Karpas-422 (cell line): Measurements from ENCODE around the gene PPP1R3F. TPM values are rescaled to one million over a fixed set of nuclear protein-coding genes. Genes with fewer than 3 reads are reported as not detected.

Source experiments
- DNase-seq: peaks from one replicate; pipeline ENCODE4 v3.0.0-alpha.2; 2015
- H2AFZ ChIP-seq: fragments of 200-600 bp; sonication (generic); 2 replicates; pipeline ENCODE4 v1.6.1; 2014; ENCODE audit warnings: antibody characterized with exemption, low read length, mixed read lengths
- H3K27ac ChIP-seq: fragments of 200-600 bp; sonication (generic); 2 replicates; pipeline ENCODE4 v1.5.1; 2014; ENCODE audit warnings: mild to moderate bottlenecking, low read length, moderate library complexity
- H3K27me3 ChIP-seq: fragments of 200-600 bp; sonication (generic); 2 replicates; pipeline ENCODE4 v1.6.1; 2014; ENCODE audit warnings: low read length, mixed read lengths
- H3K36me3 ChIP-seq: fragments of 200-600 bp; sonication (generic); 2 replicates; pipeline ENCODE4 v1.6.1; 2014; ENCODE audit warnings: low read length, mixed read lengths; ENCODE audit not compliant: insufficient read depth
- H3K4me1 ChIP-seq: fragments of 200-600 bp; sonication (generic); 2 replicates; pipeline ENCODE4 v1.6.1; 2014; ENCODE audit warnings: mild to moderate bottlenecking, low read length, mixed read lengths
- H3K4me2 ChIP-seq: fragments of 200-600 bp; sonication (generic); 2 replicates; pipeline ENCODE4 v1.6.1; 2014; ENCODE audit warnings: low read length, low read depth, mild to moderate bottlenecking; ENCODE audit not compliant: poor library complexity, severe bottlenecking
- H3K4me3 ChIP-seq: fragments of 200-600 bp; sonication (generic); 2 replicates; pipeline ENCODE4 v1.5.1; 2014; ENCODE audit warnings: mild to moderate bottlenecking, antibody characterized with exemption, low read length, mixed read lengths
- H3K79me2 ChIP-seq: fragments of 200-600 bp; sonication (generic); 2 replicates; pipeline ENCODE4 v1.6.1; 2014; ENCODE audit warnings: mild to moderate bottlenecking, low read length, mixed read lengths
- H3K9ac ChIP-seq: fragments of 200-600 bp; sonication (generic); 2 replicates; pipeline ENCODE4 v1.6.0; 2014; ENCODE audit warnings: low read length
- H3K9me2 ChIP-seq: fragments of 200-600 bp; sonication (generic), shearing (Covaris generic); replicated peaks from 2 replicates; pipeline ENCODE4 v1.6.0; 2014; ENCODE audit warnings: mild to moderate bottlenecking, low read length, moderate library complexity; ENCODE audit not compliant: insufficient read depth
- H3K9me3 ChIP-seq: fragments of 300-700, 200-600 bp; sonication (generic); 2 replicates; pipeline ENCODE4 v1.6.1; 2014; ENCODE audit warnings: low read length, mixed read lengths
- H4K20me1 ChIP-seq: fragments of 200-600 bp; sonication (generic); 2 replicates; pipeline ENCODE4 v1.6.1; 2014; ENCODE audit warnings: mild to moderate bottlenecking, antibody characterized with exemption, low read length, low read depth; ENCODE audit not compliant: insufficient read depth
- total RNA-seq: library from RNA; depleted of rRNA; stranded (reverse); fragments of >200 nt; shearing (Covaris generic); gene quantifications from 2 replicates; pipeline ENCODE4 v1.2.3, GENCODE V29; 2014; ENCODE audit warnings: low replicate concordance

Gene PPP1R3F
- total RNA-seq, 1 experiment from 2014 or later = 0.19 TPM

DNA sequence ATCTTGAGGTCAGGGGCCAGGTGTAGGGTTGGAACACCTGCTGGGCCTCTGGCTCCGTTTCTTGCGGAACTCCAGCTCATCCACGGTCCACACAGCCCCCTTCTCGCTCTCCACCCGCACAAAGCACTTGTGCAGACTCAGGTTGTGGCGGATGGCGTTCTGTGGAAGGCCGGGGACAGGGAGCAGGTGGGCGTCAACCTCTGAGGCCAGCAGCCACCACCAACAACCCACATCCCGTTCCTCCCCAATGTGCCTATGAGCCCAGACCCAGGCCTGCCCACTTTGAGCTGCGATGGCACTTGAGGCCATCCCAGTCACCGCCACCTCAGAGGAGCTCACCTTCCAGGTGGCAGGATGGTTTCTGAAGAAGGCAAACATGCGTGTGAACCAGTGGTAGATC is 18.3 kb upstream of the PPP1R3F start:
- no peak for DNase-seq
- Histone ChIP-seq H3K27ac (no peak overlapping the region), H3K9ac (no peak overlapping the region), H2AFZ (no peak overlapping the region), H3K4me3 (no peak overlapping the region), H3K79me2 (no peaks in the 10 kb centered on the region), H3K36me3 (no peaks in the 10 kb centered on the region), H3K9me2 (no peaks in the 10 kb centered on the region), H3K4me2 (no peak overlapping the region), H4K20me1 (no peaks in the 10 kb centered on the region), H3K27me3 (no peaks in the 10 kb centered on the region), H3K4me1 (no peaks in the 10 kb centered on the region), H3K9me3 (no peaks in the 10 kb centered on the region)

DNA sequence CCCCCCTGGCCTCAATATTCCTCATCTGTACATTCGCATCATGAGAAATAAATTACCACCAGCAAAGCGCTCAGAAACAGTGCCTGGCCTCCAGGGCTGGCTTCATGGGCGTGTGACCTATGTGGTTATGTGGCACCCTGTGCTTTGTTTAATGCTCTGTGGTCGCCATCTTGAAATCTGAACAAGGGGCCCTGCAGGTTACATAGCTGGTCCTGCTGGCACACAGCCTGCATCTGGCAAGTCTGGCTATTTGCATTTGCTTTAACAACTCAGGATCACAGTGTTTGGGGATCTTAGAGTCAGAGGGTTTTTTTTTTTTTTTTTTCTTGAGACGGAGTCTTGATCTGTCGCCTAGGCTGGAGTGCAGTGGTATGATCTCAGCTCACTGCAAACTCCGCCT is 15.0 kb upstream of the PPP1R3F start:
- Histone ChIP-seq H3K4me1 (no peaks in the 10 kb centered on the region), H3K9me3 (no peaks in the 10 kb centered on the region), H3K27me3 (no peaks in the 10 kb centered on the region), H3K4me3 (no peak overlapping the region), H3K36me3 (no peaks in the 10 kb centered on the region), H4K20me1 (no peaks in the 10 kb centered on the region), H3K9ac (no peak overlapping the region), H3K27ac (no peak overlapping the region), H3K4me2 (no peak overlapping the region), H3K9me2 (no peaks in the 10 kb centered on the region), H2AFZ (no peak overlapping the region), H3K79me2 (no peaks in the 10 kb centered on the region)
- no peak for DNase-seq

DNA sequence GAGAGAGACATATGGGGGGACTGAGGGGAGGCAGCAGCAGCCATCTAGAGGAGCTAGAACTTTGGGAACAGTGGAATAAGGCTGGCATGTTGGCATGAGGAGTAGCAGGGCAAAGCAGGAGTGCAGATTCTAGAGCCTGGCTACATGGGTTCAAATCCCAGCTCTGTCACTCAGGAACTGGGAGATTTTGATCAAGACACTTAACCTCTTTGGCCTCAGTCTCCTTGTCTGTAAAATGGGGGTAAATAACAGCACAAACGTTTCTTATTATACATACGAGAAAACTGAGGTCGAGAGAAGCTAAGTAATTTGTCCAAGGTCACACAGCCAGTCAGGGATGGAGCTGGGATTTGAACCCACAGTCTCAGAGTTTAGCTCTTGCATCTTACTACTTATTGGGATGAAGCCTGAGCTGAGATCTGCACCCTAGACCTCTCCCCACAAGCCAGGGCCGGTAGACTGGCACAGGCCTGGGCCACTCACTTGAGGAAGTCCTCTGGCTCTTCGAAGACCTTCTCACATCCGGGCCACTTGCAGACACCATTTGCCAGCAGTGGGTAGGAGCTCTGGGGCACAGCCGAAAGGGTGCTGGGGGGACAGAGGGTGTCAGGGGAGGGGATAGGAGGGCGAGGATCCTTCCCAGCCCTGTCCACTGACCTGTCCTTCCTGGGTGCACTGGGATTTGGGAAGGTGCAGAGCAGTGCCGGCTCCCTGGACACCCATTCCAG is 13.2 kb upstream of the PPP1R3F start:
- H3K36me3 ChIP-seq = no peaks in the 10 kb centered on the region
- H3K4me1 ChIP-seq = no peaks in the 10 kb centered on the region
- no peak overlapping the region for H3K27ac ChIP-seq
- no peak overlapping the region for H2AFZ ChIP-seq
- H3K27me3 ChIP-seq = no peaks in the 10 kb centered on the region
- no peaks in the 10 kb centered on the region for H3K79me2 ChIP-seq
- H3K9me2 ChIP-seq = no peaks in the 10 kb centered on the region
- H4K20me1 ChIP-seq = no peaks in the 10 kb centered on the region
- no peak overlapping the region for H3K4me3 ChIP-seq
- no peak overlapping the region for H3K9ac ChIP-seq
- no peaks in the 10 kb centered on the region for H3K9me3 ChIP-seq
- H3K4me2 ChIP-seq = no peak overlapping the region
- DNase-seq = no peak

DNA sequence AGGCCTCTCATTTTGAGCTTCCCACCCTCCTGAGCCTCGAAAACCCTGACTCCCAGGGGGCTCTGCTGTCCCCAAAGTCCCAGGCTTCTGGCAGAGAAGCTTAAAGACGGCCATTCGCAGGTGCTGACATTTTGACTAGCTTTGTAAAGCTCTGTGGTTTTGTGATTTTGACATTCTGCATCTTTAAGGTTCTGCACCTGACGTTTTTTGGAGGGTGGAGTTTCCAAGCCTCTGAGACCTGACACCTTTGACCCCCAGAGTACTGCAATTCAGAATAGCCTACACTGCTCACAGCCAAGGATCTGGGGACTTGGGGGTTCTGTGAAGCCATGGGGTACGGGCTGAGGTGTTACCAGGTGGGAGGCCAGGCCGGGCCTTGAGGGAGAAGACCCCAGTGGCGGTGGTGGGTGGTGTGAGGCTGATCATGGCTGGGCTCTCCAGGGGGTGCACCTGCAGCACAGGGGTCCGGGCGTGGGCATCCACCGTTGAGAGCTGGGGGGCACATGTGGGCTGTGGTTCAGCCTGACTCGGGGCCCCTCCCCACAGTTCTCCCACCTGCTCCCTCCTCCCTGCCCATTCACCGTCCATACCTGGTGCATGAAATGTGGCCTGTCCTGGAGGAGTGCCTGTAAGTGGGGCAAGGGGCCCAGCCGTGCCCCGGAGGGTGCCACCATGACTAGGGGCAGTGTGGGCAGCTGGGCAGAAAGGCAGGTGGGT is 12.4 kb upstream of the PPP1R3F start:
- no peaks in the 10 kb centered on the region for H3K27me3 ChIP-seq
- H3K4me1 ChIP-seq = no peaks in the 10 kb centered on the region
- H3K79me2 ChIP-seq = no peaks in the 10 kb centered on the region
- DNase-seq = no peak
- H3K4me2 ChIP-seq = no peak overlapping the region
- H2AFZ ChIP-seq = no peak overlapping the region
- H3K9ac ChIP-seq = no peak overlapping the region
- H3K36me3 ChIP-seq = no peaks in the 10 kb centered on the region
- no peaks in the 10 kb centered on the region for H4K20me1 ChIP-seq
- H3K9me2 ChIP-seq = no peaks in the 10 kb centered on the region
- H3K27ac ChIP-seq = no peak overlapping the region
- H3K9me3 ChIP-seq = no peaks in the 10 kb centered on the region
- no peak overlapping the region for H3K4me3 ChIP-seq

DNA sequence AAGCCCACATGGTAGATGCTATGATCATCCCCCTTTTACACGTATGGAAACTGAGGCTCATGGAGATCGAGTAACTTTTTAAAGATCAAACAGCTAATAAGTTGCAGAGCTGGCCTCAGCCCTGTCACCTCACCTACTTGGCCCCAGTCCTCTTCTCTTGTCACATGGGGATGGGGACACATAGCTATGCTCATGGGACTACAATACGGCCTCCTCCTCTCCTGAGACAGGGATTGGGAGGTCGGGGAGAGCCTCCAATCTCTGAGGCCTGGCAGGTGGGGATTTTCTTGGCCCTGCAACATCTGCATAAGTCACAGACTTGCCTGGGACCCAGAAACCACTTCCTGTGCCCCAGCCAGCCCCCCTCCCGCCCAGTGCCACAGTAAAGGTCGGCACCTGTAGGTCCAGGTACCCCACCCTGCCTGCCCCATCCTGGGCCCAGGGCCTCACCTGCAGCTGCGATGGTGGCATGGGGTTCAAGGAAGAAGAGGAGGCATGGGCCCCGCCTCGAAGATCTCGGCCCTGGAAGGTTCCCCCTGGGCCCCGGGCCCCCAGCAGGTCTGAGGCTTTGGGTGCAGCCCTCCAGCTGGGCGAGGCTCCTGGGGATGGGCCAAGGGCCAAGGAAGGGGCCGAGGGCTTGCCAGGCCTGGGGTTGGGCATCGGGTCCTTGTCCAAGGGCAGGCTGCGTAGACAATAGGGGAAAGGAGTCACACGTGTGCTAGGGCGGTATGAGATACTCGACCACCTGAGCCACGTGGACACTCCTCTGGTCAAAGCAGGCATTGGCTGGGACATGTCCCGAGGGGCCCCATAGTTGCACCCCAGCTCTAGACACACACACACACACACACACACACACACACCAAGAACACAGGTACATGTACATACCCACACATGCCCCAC is 11.5 kb upstream of the PPP1R3F start:
- Histone ChIP-seq H3K4me1 (no peaks in the 10 kb centered on the region), H3K9ac (no peak overlapping the region), H3K27ac (no peak overlapping the region), H3K4me3 (no peak overlapping the region), H4K20me1 (no peaks in the 10 kb centered on the region), H3K9me2 (no peaks in the 10 kb centered on the region), H3K9me3 (no peaks in the 10 kb centered on the region), H3K36me3 (no peaks in the 10 kb centered on the region), H2AFZ (no peak overlapping the region), H3K27me3 (no peaks in the 10 kb centered on the region), H3K4me2 (no peak overlapping the region), H3K79me2 (no peaks in the 10 kb centered on the region)
- no peak for DNase-seq

DNA sequence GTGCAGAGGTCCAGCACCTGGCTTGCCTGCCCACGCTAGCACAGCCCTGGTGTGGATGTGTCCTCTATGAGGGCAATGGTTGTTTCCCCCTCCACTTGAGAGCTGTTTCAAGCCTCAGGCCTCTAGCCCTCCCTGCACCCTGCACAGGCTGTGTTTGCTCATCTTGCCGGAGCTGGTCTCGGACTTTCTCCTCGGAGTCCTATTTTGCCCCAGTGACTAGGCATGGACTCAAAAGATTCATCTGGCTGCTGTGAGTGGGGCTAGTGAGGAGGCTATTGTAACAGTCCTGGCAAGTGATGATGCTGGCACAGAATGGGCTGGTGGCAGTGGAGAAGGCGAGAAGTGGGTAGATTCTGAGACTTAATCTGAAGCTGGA is 10.9 kb upstream of the PPP1R3F start:
- Histone ChIP-seq H3K36me3 (no peaks in the 10 kb centered on the region), H3K27ac (no peak overlapping the region), H3K79me2 (no peaks in the 10 kb centered on the region)

DNA sequence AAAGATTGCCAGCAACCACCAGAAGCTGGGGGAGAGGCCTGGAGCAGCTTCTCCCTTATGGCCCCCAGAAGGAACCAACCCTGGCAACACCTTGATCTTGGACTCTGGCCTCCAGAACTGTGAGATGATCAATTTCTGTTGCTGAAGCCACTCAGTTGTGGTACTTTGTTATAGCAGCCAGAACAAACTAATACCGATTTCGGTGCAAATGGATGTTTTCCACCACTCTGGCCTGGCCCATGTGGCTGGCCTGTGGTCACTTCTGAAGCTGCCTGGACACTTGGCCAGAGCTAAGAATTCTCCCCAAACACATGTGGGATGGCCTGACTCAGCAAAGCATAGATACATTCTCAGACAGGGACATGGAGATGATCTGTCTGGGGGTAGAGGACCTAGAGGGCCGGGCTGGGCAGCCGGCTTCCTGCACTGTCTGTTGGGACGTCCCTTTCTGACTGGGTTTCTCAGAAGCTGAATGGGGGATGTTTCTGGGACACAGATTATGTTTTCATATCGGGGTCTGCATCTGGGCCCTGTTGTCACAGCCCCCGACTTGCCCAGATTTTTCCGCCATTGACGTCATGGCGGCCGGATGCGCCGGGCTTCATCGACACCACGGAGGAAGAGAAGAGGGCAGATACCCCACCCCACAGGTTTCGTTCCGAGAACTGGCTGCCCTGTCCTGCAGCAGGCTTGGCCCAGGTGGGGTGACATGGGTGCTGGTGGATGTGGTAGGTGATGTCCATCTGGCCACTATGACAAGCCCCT is 9.2 kb upstream of the PPP1R3F start:
- H3K4me3 ChIP-seq = no peak overlapping the region
- no peaks in the 10 kb centered on the region for H3K36me3 ChIP-seq
- H4K20me1 ChIP-seq = no peaks in the 10 kb centered on the region
- no peaks in the 10 kb centered on the region for H3K9me3 ChIP-seq
- DNase-seq = no peak
- H3K4me2 ChIP-seq = no peak overlapping the region
- no peaks in the 10 kb centered on the region for H3K79me2 ChIP-seq
- H3K9ac ChIP-seq = no peak overlapping the region
- no peak overlapping the region for H2AFZ ChIP-seq
- no peak overlapping the region for H3K27ac ChIP-seq
- no peaks in the 10 kb centered on the region for H3K9me2 ChIP-seq
- H3K4me1 ChIP-seq = no peaks in the 10 kb centered on the region
- no peaks in the 10 kb centered on the region for H3K27me3 ChIP-seq

More for the DNA sequence above, 10.9 kb upstream of the PPP1R3F start:
- Histone ChIP-seq H4K20me1 (no peaks in the 10 kb centered on the region), H3K9me3 (no peaks in the 10 kb centered on the region), H3K9me2 (no peaks in the 10 kb centered on the region), H2AFZ (no peak overlapping the region), H3K4me2 (no peak overlapping the region), H3K9ac (no peak overlapping the region), H3K4me1 (no peaks in the 10 kb centered on the region), H3K27me3 (no peaks in the 10 kb centered on the region), H3K4me3 (no peak overlapping the region)
- no peak for DNase-seq
